CD4-positive, alpha-beta T cell (primary cell): ENCODE results near the gene ERVK3-1. TPM values are rescaled to one million over a fixed set of nuclear protein-coding genes. Genes with fewer than 3 reads are reported as not detected.

ENCODE experiments used
- ATAC-seq: fragments of 200-7000 bp; cut with Tn5 transposase; one replicate; pipeline ENCODE4 v1.10.0; 2022; ENCODE audit warnings: mild to moderate bottlenecking; ENCODE audit not compliant: poor library complexity
- CTCF ChIA-PET: fragments of 350-600 bp; sonication (Branson Sonifier 250); formaldehyde crosslinking; loops from one replicate; lab custom pipeline; 2021; ENCODE audit warnings: antibody characterized with exemption, inconsistent platforms; lab: Charles Lee
- POLR2A ChIA-PET: fragments of 350-600 bp; sonication (Branson Sonifier 250); formaldehyde crosslinking; loops from one replicate; lab custom pipeline; 2021; ENCODE audit warnings: antibody characterized with exemption, inconsistent platforms; lab: Charles Lee
- DNase-seq, 14 experiments: peaks; one replicate each; pipeline ENCODE4 v3.0.0-alpha.2; 2013 to 2020; ENCODE audit warnings: mixed read lengths in 2 of 14
- H3K27ac ChIP-seq, 2 donors: one replicate each; pipeline versions ENCODE4 v1.5.1 to v1.7.0; 2013; ENCODE audit warnings: low read length in 2 of 2, low read depth in 1 of 2, mild to moderate bottlenecking in 1 of 2
- H3K27me3 ChIP-seq, 2 experiments: 1 replicate in 1 of 2; 2 replicates in 1 of 2; pipeline versions ENCODE4 v1.6.1 to v1.7.0; 2013; ENCODE audit warnings: low read length in 2 of 2, control low read depth in 1 of 2, mild to moderate bottlenecking in 1 of 2, moderate library complexity in 1 of 2; ENCODE audit not compliant: insufficient read depth in 2 of 2, control insufficient read depth in 1 of 2
- H3K36me3 ChIP-seq: one replicate; pipeline ENCODE4 v1.6.1; 2013; ENCODE audit warnings: low read length, control low read depth; ENCODE audit not compliant: insufficient read depth
- H3K4me1 ChIP-seq: one replicate; pipeline ENCODE4 v1.6.1; 2013; ENCODE audit warnings: low read length, control low read depth; ENCODE audit not compliant: insufficient read depth
- H3K4me3 ChIP-seq: one replicate; pipeline ENCODE4 v1.5.1; 2013; ENCODE audit warnings: mild to moderate bottlenecking, low read length, moderate library complexity
- H3K9me3 ChIP-seq, 2 experiments: 1 replicate in 1 of 2; 2 replicates in 1 of 2; pipeline versions ENCODE4 v1.6.1 to v1.7.0; 2013; ENCODE audit warnings: low read length in 2 of 2, mild to moderate bottlenecking in 2 of 2, control low read depth in 1 of 2, moderate library complexity in 1 of 2; ENCODE audit not compliant: control insufficient read depth in 1 of 2, insufficient read depth in 1 of 2
- H3K27ac Mint-ChIP-seq: one replicate; pipeline ENCODE4 v1.8.0; 2020; ENCODE audit warnings: mixed read lengths
- H3K27me3 Mint-ChIP-seq: one replicate; pipeline ENCODE4 v1.8.0; 2021; ENCODE audit warnings: mixed read lengths
- H3K36me3 Mint-ChIP-seq: one replicate; pipeline ENCODE4 v1.8.0; 2021; ENCODE audit warnings: low read depth, mixed read lengths
- H3K4me1 Mint-ChIP-seq: one replicate; pipeline ENCODE4 v1.8.0; 2021; ENCODE audit warnings: low read depth, mixed read lengths
- H3K4me3 Mint-ChIP-seq: one replicate; pipeline ENCODE4 v1.8.0; 2020; ENCODE audit warnings: mild to moderate bottlenecking, mixed read lengths
- H3K9me3 Mint-ChIP-seq: one replicate; pipeline ENCODE4 v1.8.0; 2020; ENCODE audit warnings: mixed read lengths
- CTCF ChIP-seq: fragments of 200-600 bp; IDR thresholded peaks from one replicate; pipeline ENCODE4 v1.8.0; 2022; ENCODE audit warnings: antibody characterized with exemption, mild to moderate bottlenecking
- intact Hi-C, 2 experiments: fragments of 100-400 bp; cut with DNase I in 1 of 2; cut with micrococcal nuclease in 1 of 2; formaldehyde crosslinking; loops; one replicate each; pipeline versions ENCODE4 v1.15.1 to v1.9.0; 2023 to 2025; cut with DNase I, micrococcal nuclease
- total RNA-seq, 174 experiments: library from RNA in 2 of 174; stranded (reverse) in 2 of 174; gene quantifications; one replicate each; pipeline ENCODE4 v1.2.3 and lab custom pipeline; 2021 to 2026

ERVK3-1 gene
- total RNA-seq, 2 experiments from 2014 or later, result 150 to 153 TPM

DNA sequence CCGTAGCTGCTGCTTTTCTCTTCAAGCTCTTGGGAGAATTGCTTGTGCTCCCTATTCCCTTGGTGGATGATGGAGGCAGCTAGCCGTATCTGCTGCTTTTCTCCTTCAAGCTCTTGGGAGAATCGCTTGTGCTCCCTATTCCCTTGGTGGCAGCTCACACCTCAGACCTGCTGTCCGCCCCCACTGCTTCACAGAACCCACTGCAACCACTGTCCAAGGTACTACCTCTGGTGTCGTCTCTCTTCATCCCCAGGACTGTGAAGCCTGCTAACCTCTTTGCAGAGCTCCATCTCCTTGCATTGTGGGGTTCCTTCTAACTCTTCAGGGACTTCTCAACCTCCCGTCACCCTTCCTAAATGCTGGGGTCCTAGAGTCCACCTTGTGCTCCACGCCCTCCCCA lies 4.6 kb upstream of the ERVK3-1 start:
- H3K9me3 Mint-ChIP-seq, result no peaks in the 10 kb centered on the region
- Histone ChIP-seq H3K4me1 (peaks cover 7% of the 10 kb centered on the region), H3K27ac (no peak overlapping the region), H3K9me3 (peaks cover 4 to 21% of the 10 kb centered on the region in 2 experiments), H3K4me3 (no peak overlapping the region), H3K27me3 (no peaks in the 10 kb centered on the region), H3K36me3 (peaks cover 12% of the 10 kb centered on the region)
- intact Hi-C loops, result no loop called here
- H3K4me1 Mint-ChIP-seq, result peaks cover 12% of the 10 kb centered on the region
- no peaks in the 10 kb centered on the region for H3K27me3 Mint-ChIP-seq
- no peak for ATAC-seq
- no peak overlapping the region for H3K4me3 Mint-ChIP-seq
- peaks cover 82% of the 10 kb centered on the region for H3K36me3 Mint-ChIP-seq
- ChIA-PET CTCF (no interaction called here), POLR2A (interaction anchor here (1.0 kb wide), 1 partner anchor 117 kb away, joined by 3 read pairs; the partner anchor contains the start of gene ZNF274)
- no peak overlapping the region for H3K27ac Mint-ChIP-seq
- no peak for DNase-seq
- TF ChIP-seq CTCF, result no peak

DNA sequence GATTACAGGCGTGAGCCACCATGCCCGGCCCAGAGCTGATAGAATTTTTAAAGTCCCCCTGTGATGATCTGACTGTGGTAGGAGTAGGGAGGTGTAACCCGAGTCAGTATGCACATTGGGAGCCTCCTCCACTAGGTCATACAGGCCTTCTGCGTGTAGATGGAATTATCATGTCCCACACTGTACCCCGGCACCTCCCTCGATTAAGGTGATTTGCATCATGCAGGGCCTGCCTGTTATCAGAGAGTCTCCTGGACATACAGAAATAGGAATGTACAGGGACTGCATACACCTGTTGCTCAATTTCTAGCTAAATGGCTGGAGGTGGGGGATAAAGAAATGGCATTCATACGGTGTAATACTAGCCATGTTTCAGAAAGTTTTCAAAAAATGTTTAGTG lies 922 bp upstream of the ERVK3-1 start:
- ChIA-PET CTCF (interaction anchor here (0.5 to 1.1 kb wide), 2 partner anchors 13 to 75 kb away, joined by 3 read pairs; partner anchors contain the start of gene ZNF544), POLR2A (interaction anchor here (1.3 to 3.3 kb wide), 4 partner anchors 25 to 1113 kb away, joined by 4 to 31 read pairs (median 6); partner anchors contain the start of genes ZNF132, ZNF264 and ZNF8)
- Mint-ChIP-seq H3K4me3 (peak overlapping the region; percentile 95), H3K36me3 (peaks cover 89% of the 10 kb centered on the region), H3K9me3 (no peaks in the 10 kb centered on the region), H3K27ac (peak overlapping the region; percentile 95), H3K27me3 (no peaks in the 10 kb centered on the region), H3K4me1 (peaks cover 44% of the 10 kb centered on the region)
- H3K27ac ChIP-seq, result peak overlapping the region; percentile 93 to 97
- no peak for TF ChIP-seq CTCF
- no peak overlapping the region for H3K4me3 ChIP-seq
- H3K27me3 ChIP-seq, result no peaks in the 10 kb centered on the region
- ATAC-seq, result no peak
- H3K4me1 ChIP-seq, result peaks cover 21% of the 10 kb centered on the region
- DNase-seq, result no peak
- intact Hi-C loops, result loop anchor here (2.0 kb wide), 2 partner anchors 59 to 121 kb away; partner anchors contain the start of genes ZNF274 (in 1 of the 2) and ZNF497 (in 1 of the 2)
- peaks cover 36% of the 10 kb centered on the region for H3K36me3 ChIP-seq
- H3K9me3 ChIP-seq, result peaks cover 0 to under 1% of the 10 kb centered on the region in 2 experiments

DNA sequence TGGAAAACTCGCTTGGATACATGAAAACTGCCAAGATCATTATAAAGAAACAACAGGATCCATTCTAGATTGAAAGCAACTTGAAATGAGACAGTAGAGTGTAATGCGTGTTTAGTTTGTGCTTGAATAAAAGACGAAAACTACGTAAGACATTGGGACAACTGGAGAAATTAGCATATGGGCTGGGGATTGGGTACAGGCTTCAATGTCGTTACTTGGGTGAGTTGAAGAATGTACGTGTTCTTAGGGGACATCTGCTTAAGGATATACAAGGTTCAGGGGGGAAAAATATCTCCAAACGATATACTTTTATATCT lies 471 bp upstream of the ERVK3-1 start:
- peak overlapping the region; percentile 95 for H3K27ac Mint-ChIP-seq
- no peaks in the 10 kb centered on the region for H3K9me3 Mint-ChIP-seq
- H3K4me3 Mint-ChIP-seq, result peak overlapping the region; percentile 95
- POLR2A ChIA-PET, result interaction anchor here (0.6 to 3.3 kb wide), 16 partner anchors 13 to 1114 kb away, joined by 3 to 31 read pairs (median 4); partner anchors contain the start of genes ZNF132, ZNF264, ZNF274 and ZNF497
- Histone ChIP-seq H3K27me3 (no peaks in the 10 kb centered on the region), H3K36me3 (peaks cover 40% of the 10 kb centered on the region), H3K4me1 (peaks cover 21% of the 10 kb centered on the region), H3K27ac (peak overlapping the region; percentile 93 to 97), H3K9me3 (no peaks in the 10 kb centered on the region), H3K4me3 (peak overlapping the region; percentile 96)
- no peaks in the 10 kb centered on the region for H3K27me3 Mint-ChIP-seq
- intact Hi-C loops, result loop anchor here (1.0 to 5.0 kb wide), 10 partner anchors 22 to 213 kb away; partner anchors contain the start of genes ZNF497 (in 2 of the 2), ZNF8 (in 2 of the 2), RPS5 (in 1 of the 2) and ZBTB45 (in 1 of the 2)
- ATAC-seq, result no peak
- CTCF ChIA-PET, result no interaction called here
- H3K4me1 Mint-ChIP-seq, result peaks cover 48% of the 10 kb centered on the region
- H3K36me3 Mint-ChIP-seq, result peaks cover 91% of the 10 kb centered on the region
- no peak for DNase-seq
- no peak for TF ChIP-seq CTCF
